HFF-Myc (cell line): Measurements from ENCODE around the gene AFAP1.

Experiments
- DNase-seq: peaks from one replicate; pipeline ENCODE4 v3.0.0-alpha.2; 2011; ENCODE audit warnings: low read depth; ENCODE audit errors: extremely low read depth
- H3K4me3 ChIP-seq: replicated peaks from 2 replicates; pipeline ENCODE4 v1.5.1; 2011; ENCODE audit warnings: low read depth, mild to moderate bottlenecking, control low read depth, low read length
- CTCF ChIP-seq: IDR thresholded peaks from 2 replicates; pipeline ENCODE4 v1.5.1; 2012; ENCODE audit warnings: mild to moderate bottlenecking, low read depth, low read length, control low read depth; ENCODE audit errors: missing control alignments

Gene AFAP1

GRCh38 chr4:7752649-7753048 is 187.0 kb downstream of the AFAP1 start:
- no peak for TF ChIP-seq CTCF
- H3K4me3 ChIP-seq, result no peak overlapping the region
- no peak for DNase-seq

GRCh38 chr4:7750972-7751371 is 188.7 kb downstream of the AFAP1 start:
- H3K4me3 ChIP-seq, result no peak overlapping the region
- no peak for DNase-seq
- TF ChIP-seq CTCF, result no peak

- TF ChIP-seq CTCF, result no peak
- no peak overlapping the region for H3K4me3 ChIP-seq
- DNase-seq, result no peak
These were observed 189.1 kb downstream of the AFAP1 start for GRCh38 chr4:7750523-7750922.

GRCh38 chr4:7747566-7747965 is 192.1 kb downstream of the AFAP1 start:
- H3K4me3 ChIP-seq, result no peak overlapping the region
- DNase-seq, result no peak
- no peak for TF ChIP-seq CTCF

- no peak for DNase-seq
- H3K4me3 ChIP-seq, result no peak overlapping the region
- no peak for TF ChIP-seq CTCF
These were observed 192.6 kb downstream of the AFAP1 start for GRCh38 chr4:7747062-7747385.

GRCh38 chr4:7746351-7747061 is 193.2 kb downstream of the AFAP1 start:
- no peak for TF ChIP-seq CTCF
- no peak overlapping the region for H3K4me3 ChIP-seq

GRCh38 chr4:7745301-7745885 is 194.3 kb downstream of the AFAP1 start:
- no peak for DNase-seq
- no peak overlapping the region for H3K4me3 ChIP-seq
- no peak for TF ChIP-seq CTCF

More at GRCh38 chr4:7746351-7747061, 193.2 kb downstream of the AFAP1 start:
- DNase-seq, result no peak
